CD4-positive, alpha-beta T cell treated with Interleukin-15 for 1 hour (primary cell): ENCODE results near the gene PHPT1.
"Not testable (repeated sequence)": the region's sequence is repeated elsewhere in the genome, so short reads cannot be mapped to it uniquely, and the experiment has no call there.

Experiments used
- DNase-seq: peaks from one replicate; pipeline ENCODE4 v3.0.0-alpha.2; 2020

PHPT1 gene

DNA sequence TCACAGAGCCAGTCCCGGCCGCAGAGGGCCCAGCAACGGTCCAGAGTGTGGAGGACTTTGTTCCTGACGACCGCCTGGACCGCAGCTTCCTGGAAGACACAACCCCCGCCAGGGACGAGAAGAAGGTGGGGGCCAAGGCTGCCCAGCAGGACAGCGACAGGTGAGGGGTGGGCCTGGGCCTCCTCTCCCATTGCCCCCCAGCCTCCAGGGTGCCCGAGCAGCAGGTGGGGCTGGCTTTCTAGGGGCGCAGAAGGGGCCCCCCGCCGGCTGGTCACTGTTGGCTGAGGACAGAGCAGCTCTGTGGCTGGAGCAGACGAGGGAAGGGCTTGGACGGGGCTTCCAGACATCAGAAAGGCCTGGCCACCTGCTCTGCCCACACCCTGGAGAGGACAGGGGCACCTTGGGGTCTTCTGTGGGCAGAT is 11.3 kb upstream of the PHPT1 start:
- DNase-seq, result not testable (repeated sequence)

DNA sequence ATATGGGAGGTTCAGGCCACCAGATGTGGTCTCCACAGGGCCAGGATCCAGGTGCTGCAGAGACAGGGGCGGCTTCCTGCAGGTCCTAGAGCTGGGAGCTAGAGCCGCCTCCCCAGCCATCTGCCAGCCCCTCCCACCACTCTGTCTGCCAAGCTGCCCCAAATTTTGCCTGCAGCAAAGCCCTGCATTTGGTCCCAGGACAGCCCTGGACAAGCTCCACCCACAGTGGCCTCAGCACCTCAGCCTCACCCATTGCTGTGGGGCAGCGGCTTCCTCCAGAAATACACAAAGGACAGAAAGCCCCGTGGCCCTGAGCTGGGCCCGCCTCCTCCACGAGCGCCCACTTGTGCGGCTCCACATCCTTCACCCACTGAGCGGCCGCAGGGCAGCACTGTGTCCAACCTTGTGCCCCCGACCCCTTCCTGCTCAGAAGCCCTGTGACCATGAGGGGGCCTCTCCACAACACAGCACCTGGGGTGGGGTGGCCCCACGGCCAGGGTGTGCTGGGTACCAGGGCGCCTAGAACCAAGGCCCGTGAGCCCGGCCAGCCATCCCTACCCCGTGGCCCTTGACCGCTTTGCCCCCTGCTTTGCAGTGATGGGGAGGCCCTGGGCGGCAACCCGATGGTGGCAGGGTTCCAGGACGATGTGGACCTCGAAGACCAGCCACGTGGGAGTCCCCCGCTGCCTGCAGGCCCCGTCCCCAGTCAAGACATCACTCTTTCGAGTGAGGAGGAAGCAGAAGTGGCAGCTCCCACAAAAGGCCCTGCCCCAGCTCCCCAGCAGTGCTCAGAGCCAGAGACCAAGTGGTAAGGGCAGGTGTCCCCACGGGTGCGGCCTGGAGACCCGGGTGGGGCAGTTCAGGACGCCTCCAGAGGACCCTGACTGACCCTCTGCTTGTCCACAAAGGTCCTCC is 10.6 kb upstream of the PHPT1 start:
- no peak for DNase-seq

DNA sequence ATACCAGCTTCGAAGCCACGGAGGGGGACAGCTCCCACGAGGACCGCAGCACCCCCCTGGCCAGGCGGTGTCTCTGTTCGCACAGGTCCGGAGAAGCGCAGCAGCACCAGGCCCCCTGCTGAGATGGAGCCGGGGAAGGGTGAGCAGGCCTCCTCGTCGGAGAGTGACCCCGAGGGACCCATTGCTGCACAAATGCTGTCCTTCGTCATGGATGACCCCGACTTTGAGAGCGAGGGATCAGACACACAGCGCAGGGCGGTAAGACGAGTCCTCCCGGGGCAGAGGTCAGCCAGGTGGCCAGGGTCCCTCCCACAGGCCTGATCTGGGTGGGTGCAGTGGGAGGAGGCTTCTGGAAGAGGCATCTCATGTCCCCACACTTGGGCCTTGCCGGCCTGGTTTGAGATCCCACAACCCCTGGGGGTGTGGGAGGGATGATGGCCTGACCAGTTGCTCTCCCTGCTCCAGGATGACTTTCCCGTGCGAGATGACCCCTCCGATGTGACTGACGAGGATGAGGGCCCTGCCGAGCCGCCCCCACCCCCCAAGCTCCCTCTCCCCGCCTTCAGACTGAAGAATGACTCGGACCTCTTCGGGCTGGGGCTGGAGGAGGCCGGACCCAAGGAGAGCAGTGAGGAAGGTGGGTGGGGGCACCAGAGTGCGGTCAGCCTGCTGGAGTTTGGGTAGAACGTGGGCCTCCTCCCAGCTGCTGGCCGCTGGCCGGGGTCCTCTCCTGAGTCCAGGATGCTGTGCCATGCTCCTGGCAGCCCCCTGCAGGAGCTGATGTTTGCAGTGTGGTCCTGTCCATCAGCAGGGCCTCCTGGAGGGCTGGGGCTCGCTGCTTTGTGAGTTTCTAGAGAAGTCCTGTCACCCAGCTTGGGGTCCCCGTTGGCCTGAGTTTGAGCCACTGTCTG is 9.7 kb upstream of the PHPT1 start:
- no peak for DNase-seq

DNA sequence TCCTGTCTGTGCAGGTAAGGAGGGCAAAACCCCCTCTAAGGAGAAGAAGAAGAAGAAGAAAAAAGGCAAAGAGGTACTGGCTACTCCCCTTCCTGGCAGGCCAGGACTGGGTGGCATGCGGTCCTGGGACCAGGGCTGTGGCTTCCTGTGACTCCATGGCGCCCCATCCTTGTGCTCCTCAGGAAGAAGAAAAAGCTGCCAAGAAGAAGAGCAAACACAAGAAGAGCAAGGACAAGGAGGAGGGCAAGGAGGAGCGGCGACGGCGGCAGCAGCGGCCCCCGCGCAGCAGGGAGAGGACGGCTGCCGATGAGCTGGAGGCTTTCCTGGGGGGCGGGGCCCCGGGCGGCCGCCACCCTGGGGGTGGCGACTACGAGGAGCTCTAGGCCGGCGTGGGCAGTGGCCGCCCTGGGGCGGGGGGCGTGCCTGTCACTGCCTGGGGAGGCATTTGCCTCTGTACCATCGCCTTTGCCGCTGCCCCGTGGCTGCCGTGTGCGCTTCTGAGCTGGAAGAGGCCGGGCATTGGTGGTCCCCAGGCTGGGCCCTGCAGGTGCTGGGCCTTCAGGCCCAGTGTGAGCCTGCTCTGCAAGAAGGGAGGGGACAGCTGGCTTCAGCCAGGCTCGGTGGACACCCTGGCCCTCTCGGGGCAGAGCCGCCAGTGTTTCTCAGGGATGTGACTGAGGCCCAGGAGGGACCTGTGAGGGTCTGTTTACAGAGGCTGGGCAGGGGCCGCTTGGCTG is 8.9 kb upstream of the PHPT1 start:
- DNase-seq, result no peak

DNA sequence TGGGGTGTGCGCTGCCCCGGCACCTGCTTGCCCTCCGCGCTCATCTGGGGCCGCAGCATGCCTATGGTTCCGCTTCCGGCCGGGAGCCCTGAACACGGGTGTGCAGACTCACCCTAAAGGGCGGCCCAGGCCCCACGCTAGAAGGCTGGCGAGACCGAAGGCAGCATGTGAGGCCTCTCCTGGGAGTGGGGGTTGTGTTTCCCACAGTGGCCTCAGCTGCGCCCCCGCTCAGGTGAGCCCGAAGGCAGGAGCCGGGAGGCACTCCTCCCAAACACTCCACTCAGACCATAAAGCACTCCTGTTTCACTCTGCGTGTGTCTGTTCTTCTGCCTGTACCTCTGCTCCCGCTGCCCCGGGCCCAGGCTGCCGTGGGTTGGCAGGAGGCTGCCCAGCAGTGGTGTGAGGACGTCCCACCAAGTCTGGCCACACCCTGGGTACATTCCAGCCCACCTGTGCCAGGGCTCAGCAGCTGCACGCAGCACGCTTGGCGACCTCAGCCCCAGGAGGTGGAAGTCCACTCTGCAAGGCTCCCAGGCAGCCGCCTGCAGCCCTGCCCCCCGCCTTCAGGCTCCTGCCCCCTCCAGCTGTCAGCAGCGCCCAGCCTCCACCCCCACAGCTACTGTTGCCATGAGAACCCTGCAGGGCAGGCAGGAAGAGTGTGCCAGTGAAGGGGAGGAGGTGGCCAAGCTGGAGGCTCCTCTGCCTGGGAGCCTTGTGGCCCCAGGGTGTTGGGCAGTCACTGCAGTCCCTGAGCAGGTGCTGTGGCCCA is 8.1 kb upstream of the PHPT1 start:
- no peak for DNase-seq

DNA sequence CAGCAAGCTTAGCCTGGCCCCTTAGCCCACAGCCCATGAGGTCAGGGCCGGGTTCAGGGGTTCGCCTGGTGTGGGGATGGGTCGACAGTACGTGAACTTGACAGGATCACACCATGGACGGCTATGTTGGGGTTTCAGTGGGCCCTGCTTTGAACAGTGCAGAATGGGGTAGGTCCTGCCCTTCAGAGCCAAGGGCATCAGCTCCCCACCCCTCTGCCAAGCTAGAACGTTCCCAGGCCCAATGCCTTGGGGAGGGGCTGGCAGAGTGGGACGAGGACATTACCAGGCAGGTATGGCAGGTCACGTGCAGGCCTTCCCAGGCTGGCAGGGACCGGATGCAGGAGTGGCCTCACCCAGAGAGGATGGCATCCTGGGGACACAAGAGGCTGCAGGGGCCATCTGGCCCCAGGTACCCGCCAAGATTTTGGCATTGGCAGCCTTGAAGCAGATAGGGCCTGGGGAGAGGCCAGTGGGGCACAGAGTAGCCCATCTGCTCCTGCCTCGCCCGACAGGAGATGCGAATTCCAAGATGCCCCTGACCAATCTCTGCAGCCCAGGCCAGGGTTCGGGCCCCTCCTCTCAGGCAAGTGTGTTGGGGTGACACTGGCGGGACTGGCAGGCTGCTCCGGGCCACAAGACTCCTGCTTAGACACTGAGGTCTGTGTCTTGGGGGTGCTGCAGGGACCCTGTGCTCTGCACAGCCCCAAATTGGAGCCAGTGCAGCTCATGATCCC is 7.4 kb upstream of the PHPT1 start:
- not testable (repeated sequence) for DNase-seq

DNA sequence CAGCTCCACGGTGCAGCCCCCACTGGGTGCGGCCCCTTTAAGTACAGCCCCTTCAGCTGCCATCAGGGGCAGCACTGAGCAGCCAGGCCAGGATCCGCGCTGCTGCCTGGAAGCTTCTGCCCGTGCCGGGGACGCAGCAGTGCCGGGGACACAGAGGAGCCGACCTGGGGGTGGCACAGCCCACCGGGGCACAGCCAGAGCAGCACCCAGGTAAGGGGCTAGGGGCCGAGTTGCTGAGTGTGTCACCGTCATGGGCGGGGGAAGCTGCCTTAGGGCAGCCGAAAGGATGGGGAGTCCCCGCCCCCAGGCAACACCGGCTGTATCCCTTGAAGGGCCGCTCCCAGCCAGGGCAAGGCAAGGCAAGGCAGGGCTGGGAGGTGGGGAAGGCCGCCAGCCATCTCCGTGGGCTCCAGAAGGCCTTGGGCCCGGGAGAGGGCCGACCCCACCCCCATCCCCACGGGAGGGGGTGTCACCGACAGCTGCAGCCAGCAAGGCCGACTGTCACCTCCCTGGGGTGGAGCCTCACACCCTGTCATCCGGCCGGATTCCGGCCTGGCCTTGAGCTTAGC is 6.7 kb upstream of the PHPT1 start, which contains the start of gene AJM1:
Gene AJM1, plus strand, starts transcription at position 99 of the 569 bp plus-strand sequence. CDS start 1,937 bp downstream, outside the sequence.
- DNase-seq, result peak; percentile 80

DNA sequence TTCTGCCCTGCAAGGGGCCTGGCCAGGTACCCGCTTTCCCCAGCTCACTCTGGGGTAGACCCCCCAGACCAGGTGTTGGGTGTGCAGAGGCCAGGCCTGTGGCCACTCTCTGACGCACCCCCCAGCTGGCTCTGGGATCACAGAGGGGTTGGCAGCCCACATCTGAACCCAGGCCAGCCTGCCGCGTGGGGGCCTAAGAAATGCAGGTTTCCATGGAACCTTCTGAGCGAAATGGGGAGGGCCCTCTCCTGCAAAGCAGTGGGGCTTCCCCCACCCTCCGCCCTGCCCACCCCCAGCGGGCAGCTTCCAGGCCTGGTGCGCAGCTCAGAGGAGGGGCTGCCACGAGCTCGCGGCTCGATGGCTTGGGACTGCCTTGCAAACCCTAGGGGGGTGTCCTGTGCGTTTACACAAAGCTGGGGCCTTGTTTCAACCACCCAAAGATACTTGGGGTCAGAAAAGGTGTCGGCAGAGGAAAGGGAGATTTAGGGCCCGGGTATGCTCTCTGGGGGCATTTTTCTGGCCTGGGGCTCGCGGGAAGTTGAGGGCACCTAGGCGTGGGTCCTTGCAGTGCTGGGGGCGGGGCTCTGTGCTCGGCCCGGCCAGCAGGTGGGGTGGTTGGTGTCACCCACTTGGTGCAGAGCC is 5.9 kb upstream of the PHPT1 start:
- DNase-seq, result not testable (repeated sequence)

DNA sequence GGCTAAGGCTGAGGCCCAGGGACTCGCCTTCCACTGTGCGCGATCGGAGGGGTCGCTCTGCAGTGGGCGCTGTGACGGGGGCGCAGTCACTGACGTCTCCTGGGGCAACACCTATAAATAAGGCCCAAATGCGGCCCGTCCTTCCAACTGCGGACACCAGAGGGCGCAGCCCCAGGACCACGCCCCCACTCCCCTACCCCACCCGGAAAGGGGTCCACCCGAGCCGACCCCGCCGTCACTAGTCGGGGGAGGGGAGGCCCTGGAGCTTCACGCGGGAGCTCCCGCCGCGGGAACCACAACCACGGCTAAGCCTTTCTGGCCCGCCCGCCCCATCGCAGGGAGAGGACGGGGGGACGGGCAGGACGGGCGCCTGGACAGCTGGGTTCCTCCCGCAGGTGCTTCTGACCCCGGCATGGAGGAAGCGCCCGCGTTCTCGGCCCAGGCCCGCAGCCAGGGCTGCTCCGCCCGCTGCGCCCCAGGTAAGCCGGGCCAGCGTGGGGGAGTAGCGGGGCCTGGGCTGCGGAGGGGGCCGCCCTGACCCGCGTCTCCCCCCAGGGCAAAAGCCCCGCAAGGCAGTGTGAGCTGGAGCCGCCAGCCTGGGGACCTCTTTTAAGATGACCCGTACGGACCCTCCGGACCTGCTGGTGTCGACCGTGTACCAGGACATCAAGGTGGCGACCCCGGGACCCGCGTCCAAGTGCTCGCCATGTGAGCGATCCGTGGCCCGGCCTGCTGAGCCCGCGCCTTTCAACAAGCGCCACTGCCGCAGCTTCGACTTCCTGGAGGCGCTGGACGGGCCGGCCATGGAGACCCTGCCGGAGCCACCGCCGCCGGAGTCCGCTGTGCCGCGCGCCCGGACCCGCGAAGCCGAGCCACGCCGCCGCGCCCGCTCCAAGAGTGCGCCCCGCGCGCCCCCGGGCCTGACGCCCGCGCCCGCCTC is 5.1 kb upstream of the PHPT1 start:
- peak; percentile 54 for DNase-seq

DNA sequence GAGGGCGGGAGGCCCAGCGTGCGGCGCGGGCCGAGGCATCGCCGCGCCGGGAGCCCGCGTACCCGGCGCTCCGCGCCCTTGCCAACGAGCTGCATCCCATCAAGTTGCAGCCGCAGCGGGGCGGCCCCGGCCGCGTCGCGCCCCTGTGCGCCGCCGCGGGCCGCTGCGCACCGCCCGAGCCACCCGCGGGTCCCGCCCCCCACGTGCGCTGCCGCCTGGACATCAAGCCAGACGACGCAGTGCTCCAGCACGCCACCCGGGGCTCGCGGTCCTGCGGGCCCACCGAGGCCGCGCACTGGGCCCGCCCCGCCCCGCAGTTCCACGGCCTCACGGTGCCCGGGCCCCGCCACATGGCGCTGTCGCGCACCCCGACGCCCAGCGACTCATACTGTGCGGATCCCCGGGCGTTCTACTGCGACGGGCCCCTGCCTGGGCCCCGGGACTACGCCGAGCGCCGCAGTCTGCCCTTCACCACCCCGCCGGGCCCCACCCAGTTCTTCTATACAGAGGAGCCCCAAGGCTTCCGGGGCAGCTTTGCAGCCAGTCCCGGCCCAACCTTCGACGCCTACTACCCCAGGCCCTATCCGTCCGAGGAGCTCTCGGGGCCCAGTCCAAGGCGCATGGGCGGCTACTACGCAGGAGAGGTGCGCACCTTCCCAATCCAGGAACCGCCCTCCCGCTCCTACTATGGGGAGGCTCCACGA is 4.3 kb upstream of the PHPT1 start:
- DNase-seq, result no peak

DNA sequence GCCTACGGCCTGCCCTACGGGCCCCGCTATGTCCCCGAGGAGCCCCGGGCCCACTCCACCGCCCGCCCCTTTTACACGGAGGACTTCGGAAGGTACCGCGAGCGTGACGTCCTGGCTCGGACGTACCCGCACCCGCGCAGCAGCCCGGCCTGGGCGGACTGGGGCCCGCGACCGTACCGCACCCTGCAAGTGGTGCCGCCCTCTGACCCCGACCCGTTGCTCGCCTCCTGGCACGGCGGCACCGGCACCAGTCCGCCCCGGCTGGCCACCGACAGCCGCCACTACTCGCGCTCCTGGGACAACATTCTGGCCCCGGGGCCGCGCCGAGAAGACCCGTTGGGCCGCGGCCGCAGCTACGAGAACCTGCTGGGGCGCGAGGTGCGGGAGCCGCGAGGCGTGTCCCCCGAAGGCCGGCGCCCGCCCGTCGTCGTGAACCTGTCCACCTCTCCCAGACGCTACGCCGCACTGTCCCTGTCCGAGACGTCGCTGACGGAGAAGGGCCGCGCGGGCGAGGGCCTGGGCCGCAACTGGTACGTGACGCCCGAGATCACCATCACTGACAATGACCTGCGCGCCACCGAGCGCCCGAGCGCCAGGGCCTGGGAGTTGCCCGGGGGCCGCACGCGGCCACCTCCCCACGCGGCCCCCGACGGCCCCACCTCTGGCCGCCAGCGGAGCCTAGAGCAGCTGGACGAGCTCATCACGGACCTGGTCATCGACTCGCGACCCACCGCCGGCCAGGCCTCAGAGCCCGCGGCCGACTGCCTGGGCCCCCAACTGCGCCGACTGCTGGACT is 3.5 kb upstream of the PHPT1 start:
- DNase-seq, result no peak

DNA sequence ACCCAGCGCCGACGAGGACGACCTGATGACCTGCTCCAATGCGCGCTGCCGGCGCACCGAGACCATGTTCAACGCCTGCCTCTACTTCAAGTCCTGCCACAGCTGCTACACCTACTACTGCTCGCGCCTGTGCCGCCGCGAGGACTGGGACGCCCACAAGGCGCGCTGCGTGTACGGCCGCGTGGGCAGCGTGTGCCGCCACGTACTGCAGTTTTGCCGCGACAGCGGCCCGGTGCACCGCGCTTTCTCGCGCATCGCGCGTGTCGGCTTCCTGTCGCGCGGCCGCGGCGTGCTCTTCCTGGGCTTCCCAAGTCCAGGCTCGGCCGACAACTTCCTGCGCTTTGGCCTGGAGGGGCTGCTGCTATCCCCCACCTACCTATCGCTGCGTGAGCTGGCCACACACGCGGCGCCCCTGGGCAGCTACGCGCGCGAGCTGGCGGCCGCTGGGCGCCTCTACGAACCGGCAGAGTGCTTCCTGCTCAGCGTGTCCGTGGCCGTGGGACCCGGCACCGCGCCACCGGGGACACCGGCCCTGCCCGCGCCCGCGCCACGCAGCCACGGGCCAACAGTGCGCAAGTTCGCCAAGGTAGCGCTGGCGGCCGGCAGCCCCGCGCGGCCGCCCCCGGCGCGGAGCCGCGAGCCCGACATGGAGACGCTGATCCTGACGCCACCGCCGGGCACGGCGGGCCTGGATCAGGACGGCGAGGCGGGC is 2.7 kb upstream of the PHPT1 start:
- no peak for DNase-seq

DNA sequence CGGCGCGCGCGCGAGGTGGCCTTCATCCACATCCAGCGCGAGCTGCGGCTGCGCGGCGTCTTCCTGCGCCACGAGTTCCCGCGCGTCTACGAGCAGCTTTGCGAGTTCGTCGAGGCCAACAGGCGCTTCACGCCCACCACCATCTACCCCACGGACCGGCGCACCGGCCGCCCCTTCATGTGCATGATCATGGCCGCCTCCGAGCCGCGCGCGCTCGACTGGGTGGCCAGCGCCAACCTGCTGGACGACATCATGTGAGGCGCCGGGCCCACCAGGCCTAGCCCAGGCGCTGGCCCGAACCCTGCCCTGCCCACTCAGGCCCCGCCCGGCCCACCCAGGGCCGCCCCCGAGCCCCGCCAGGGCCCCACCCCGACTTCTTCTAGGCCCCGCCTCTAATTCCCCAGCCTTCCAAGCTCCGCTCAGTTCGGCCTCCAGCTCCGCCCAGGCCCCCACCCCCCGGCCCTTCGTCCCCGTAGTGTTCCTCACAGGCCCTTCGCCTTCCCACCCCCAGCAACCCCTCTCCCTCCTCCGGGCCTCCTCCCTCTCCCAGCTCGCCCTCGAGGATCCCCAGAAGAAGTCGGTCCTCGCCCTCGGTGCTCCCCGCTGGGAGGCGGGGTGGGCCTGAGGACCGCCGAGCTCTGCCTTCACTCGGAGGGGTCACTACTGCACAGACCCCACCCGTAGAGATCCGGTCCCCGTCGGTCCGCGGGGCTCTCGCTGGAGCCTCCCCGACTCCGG is 2.0 kb upstream of the PHPT1 start:
- no peak for DNase-seq

DNA sequence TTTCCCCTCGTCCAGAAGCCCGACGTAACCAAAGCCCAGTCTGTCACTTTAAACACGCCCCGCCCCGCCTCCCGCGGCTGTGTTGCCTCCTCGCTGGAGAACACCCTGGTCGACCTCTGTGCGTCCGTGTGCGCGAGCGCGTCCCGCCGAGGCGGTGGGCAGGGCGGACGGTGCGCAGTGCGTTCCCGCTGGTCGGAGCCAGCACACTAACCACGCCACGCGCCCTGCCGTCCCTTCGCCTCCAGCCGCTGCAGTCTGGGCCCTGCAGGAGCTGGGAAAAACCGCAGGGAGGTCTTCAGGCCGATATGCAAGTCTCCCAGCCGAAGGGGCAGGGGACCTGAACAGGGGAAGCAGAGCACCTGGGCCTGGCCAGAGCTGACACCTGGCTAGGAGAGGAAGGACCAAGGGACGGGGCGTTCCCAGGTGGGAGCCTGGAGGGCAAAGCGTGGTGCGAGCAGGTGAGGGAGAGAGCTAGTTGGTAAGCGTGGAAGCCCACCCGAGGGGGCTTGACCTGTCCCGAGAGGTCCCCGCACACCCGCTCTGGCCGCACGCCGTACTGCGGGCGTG is 1.3 kb upstream of the PHPT1 start:
- peak; percentile 70 for DNase-seq

DNA sequence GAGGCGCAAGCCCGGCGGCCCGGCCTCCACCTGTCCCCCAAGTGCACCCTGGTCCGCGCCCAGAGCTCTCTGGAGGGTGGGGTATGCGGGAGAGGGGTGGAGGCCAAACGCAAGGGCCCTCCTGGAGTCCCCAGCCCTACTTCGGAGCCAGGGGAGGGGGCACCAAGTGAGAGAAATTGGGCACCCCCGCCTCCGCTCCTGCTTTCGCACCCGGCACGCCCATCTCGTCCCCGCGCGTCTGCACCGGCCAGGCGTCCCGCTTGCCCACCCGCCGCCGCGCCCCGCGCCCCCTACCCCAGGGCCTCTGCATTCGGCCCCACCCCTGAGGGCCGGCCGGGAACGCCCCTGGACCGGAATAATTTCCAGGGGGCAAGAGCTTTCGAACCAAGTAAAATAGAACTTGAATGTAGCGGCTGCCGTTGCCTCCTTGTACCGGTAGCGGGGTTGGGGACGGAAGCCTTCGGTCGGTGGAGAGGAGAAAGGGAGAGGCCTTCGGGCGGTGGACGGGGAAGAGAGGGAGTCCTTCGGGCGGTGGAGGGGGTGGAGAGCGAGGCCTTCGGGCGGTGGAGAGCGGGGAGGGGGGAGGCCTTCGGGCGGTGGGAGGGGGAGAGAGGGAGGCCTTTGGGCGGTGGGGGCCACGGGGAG is 694 bp upstream of the PHPT1 start:
- no peak for DNase-seq
